Stimulated activated CD4-positive, alpha-beta T cell treated with anti-CD3 and anti-CD28 coated beads, Interleukin-2, amount 100 ng/mL, for 24 hours (primary cell): Measurements from ENCODE around the gene NDST1.

Experiments
- DNase-seq, 2 donors: peaks; one replicate each; pipeline ENCODE4 v3.0.0-alpha.2; 2020

The NDST1 gene

GRCh38 chr5:150489360-150490295 lies 18.3 kb upstream of the NDST1 start:
- DNase-seq = no peak

GRCh38 chr5:150490296-150490669 lies 17.6 kb upstream of the NDST1 start:
- no peak for DNase-seq

DNA sequence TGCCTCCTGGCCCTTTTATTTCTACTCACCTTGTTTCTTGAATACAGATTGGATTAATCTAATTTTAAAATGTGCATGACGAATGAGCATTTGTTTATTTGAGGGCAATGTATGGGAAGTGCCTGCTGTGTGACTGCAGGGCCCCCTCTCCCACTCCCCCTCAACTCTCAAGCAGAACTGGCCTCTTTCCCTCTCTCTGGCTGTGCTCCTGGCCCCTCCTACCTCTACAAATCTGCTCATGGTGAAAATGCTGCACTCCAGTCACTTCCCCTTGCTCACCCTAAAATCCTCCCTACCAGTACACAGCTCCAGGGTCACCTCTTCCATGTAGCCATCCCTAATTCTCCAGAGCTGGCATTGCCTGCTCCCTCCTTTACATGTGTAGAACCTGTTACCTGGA lies 17.2 kb upstream of the NDST1 start:
- DNase-seq = no peak

DNA sequence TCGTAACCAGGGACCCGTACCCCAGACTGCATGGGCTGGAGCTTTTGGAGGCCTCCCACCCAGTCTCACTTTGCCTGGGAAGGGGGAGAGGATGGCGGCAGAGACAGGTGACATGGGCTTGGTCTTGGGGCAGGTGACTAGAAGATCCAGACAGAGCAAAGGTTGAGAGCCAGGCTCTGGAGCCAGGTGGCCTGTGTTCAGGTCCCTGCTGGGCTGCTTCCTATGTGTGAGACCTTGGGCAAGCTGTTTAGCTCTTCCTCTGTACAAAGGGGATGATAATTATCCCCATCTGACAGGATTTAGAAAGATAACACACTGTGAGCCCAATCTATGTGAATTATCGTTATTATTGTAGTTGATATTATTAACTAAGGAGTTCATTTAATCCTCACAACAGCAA lies 16.1 kb upstream of the NDST1 start:
- DNase-seq = no peak

- DNase-seq = no peak
Observed at GRCh38 chr5:150492621-150493020, 15.3 kb upstream of the NDST1 start.

DNA sequence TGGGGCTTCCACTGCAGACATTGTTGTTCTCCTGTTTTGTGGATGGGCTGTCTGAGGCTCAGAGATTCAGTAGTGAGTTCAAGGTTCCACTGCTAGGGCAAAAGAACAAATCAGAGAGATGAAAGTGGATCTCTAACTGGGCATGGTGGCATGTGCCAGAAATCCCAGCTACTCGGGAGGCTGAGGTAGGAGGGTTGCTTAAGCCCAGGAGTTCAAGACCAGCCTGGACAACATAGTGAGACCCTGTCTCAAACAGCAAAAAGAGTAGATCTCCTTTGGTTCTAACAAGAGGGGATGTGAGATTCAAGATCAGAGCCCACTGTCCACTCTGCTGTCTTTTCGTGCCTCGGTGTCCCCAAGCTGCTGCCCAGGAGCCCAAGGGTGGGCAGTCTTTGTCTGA lies 11.8 kb upstream of the NDST1 start:
- no peak for DNase-seq

DNA sequence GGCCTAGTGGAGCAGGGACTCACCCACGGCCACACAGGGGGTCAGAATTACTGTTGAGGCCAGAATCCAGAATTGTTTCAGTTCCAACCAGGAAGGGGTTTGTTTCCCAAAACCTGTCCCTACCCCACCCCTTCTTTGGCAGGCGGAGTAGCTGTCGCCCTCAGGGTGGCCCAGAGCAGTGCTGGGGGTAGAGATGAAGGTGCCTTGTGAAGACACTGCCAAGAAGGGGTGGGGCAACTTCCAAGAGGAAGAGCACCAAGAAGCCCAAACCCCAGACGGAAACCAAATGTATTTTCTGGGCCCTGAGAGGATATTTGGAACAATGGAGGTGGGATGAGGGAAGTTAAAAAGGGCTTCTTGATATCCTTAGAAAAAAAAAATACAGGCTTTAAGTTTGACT lies 11.4 kb upstream of the NDST1 start:
- DNase-seq = no peak

DNA sequence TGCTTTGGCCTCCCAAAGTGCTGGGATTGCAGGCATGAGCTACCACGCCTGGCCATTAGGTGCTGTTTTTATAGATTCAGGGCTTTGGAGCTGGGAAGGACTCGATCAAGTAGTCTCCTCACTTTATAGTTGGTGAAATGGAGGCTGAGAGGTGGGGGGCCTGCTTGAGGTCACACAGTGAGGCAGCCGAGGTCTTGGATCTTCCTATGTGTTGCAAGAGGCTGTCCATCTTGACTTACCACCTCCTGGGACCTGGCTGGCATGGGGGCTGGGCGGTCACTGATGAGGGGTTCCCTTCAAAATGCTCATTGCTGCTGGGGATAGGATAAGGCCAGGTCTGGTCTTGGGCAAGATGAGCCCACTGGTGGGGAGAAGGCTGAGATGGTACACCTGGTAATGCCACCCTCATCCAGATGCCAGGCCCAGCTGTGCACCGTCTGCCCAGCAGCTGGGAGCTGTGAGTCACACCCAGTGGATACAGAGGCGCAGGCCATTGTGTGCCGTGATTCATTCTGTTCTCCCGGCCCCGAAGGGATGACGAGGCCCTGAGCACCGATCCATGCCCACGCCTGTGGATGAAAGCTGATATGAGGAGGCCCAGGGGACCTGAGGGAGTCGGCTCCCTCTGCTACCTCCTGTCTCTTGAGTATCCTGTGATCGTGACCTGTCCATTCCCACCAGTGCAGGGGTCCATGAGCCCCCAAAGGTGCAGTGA lies 10.5 kb upstream of the NDST1 start:
- no peak for DNase-seq

GRCh38 chr5:150497989-150498317 lies 10.0 kb upstream of the NDST1 start:
- no peak for DNase-seq

DNA sequence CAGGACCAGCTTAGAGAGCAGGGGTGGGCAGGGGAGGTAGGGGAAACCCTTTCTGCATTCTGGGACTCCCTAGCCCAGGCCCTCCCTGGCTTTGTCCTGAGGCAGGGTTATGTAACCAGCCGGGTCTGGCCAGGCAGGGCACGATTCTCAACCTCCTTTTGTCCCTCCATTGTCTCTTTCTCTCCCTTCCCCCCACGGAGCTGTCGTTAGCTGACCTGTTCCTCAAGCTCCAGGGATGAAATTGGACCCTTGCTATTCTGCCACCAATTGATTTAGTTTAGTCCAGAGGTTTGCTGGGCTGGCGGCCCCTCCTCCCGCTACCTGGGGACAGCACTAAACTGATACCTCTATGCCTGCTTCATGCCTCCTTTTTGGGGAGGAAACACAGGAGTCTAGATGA lies 9.4 kb upstream of the NDST1 start:
- no peak for DNase-seq

- DNase-seq = no peak
Observed at GRCh38 chr5:150498971-150499370, 9.0 kb upstream of the NDST1 start.

GRCh38 chr5:150499437-150499956 lies 8.4 kb upstream of the NDST1 start:
- no peak for DNase-seq

GRCh38 chr5:150500328-150500841 lies 7.5 kb upstream of the NDST1 start:
- DNase-seq = no peak

GRCh38 chr5:150500905-150501304 lies 7.0 kb upstream of the NDST1 start:
- DNase-seq = no peak

- no peak for DNase-seq
Observed at GRCh38 chr5:150502106-150502505, 5.8 kb upstream of the NDST1 start.

DNA sequence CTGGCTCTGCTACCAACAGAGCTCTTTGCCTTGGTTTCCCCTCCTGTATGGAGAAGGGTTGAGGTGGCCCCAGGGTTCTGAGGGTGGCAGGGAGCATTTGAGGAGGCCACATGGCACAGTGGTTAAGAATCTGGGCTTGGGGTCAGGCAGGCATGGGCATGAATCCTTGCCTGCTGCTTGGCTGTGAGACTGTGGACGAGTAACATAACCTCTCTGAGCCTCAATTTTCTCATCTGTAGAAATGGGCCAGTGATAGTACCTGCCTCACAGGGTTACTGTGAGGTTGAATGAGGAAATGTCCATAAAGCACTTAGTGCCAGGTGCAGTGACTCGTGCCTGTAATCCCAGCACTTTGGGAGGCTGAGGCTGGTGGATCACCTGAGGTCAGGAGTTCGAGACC lies 5.1 kb upstream of the NDST1 start:
- DNase-seq = no peak

GRCh38 chr5:150503386-150503785 lies 4.5 kb upstream of the NDST1 start:
- DNase-seq = no peak

DNA sequence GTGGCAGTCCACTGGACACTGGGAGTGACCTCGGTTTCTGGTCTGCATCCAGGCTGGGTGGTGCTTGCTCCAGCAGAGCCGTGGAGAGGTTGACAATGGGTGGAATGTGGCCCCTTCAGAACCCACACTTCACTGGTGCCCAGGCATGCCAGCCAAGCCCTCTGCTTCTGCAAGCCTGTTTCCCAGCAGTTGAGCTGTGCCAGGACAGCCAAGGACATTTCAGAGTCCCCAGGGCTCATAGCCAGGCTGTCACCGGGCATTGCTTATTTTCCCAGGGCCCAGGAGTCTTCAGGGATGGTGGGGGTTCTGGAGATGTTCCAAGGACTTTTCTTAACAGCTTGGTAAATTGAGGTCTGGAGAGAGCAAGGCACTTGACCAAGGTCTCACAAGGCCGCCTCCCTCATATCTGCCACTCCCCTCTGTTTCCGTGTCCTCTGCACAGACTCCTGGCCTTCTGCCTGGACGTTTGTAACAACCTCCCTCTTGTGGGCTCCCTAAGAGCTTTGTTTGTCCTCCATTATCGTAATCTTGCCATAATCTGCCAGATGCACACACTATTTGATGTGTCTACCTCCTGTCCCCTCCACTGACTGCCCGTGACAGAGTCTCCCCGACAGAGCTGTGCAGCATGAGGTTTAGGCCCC lies 3.8 kb upstream of the NDST1 start:
- no peak for DNase-seq

- no peak for DNase-seq
Observed at GRCh38 chr5:150505041-150505511, 2.9 kb upstream of the NDST1 start.

GRCh38 chr5:150505816-150506215 lies 2.1 kb upstream of the NDST1 start:
- no peak for DNase-seq

DNA sequence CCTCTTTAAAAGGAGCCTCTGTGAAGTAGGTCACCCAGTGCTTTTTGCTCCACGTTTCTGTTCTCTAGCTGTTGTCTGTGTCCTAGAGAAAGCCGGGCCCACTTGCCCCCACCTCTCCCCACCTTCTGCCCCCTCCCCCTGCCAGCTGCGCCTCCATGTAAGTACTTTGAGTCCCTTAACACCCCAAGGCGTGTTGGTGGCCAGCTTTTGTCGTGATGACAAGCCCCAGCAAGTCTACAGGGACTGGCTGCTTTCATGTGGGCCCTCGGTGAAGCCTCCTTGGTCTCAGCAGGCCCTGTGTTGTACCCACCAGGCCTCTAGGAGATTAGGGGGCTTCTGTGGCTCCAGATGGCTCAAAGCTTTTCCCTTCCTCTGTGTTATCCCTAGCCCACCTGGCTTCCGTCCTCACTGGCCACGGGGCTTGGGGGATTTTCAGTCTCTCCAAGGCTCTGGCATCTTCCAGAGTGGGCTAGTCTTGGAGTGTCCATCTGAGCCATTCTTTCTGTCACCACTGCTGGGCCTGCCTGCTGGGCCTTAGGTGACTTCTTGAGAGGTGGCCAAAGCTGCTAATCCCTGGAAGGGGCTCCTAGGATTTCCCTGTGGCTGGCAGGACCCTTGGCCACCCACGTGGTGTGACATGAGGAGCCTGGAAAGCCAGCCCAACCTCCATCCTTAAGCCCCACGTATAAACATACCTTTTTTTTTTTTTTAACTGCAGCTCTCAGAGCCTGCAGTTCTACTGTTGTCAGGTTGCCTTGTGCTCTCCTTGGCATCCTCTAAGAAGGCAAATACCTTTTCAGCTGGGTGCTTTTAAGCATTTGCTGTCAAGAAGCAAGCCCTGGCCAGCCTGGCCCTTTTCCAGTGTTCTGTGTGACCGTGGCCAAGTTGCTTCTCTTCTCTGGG lies 1.1 kb upstream of the NDST1 start:
- no peak for DNase-seq

- no peak for DNase-seq
Observed at GRCh38 chr5:150508277-150508640, 328 bp downstream of the NDST1 start.
